ENCODE data around the gene OXLD1.

Gene OXLD1

DNA sequence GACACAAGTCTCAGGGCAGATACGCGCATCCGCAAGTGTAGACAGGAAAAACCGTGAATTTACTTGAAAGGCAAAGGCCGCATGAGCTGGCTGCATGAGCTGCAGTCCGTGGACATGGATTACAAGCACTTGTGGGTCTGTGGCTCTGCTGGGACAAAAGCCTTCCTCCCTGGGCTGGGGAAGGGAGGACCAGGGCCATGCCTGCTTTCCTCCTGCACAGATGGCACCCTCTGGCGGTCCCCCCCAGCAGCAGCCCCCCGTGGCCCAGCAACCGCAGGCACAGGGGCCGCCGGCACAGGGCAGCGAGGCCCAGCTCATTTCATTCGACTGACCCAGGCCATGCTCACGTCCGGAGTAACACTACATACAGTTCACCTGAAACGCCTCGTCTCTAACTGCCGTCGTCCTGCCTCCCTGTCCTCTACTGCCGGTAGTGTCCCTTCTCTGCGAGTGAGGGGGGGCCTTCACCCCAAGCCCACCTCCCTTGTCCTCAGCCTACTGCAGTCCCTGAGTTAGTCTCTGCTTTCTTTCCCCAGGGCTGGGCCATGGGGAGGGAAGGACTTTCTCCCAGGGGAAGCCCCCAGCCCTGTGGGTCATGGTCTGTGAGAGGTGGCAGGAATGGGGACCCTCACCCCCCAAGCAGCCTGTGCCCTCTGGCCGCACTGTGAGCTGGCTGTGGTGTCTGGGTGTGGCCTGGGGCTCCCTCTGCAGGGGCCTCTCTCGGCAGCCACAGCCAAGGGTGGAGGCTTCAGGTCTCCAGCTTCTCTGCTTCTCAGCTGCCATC, 35.1 kb upstream of the OXLD1 start:
- DNase-seq: no peak

DNA sequence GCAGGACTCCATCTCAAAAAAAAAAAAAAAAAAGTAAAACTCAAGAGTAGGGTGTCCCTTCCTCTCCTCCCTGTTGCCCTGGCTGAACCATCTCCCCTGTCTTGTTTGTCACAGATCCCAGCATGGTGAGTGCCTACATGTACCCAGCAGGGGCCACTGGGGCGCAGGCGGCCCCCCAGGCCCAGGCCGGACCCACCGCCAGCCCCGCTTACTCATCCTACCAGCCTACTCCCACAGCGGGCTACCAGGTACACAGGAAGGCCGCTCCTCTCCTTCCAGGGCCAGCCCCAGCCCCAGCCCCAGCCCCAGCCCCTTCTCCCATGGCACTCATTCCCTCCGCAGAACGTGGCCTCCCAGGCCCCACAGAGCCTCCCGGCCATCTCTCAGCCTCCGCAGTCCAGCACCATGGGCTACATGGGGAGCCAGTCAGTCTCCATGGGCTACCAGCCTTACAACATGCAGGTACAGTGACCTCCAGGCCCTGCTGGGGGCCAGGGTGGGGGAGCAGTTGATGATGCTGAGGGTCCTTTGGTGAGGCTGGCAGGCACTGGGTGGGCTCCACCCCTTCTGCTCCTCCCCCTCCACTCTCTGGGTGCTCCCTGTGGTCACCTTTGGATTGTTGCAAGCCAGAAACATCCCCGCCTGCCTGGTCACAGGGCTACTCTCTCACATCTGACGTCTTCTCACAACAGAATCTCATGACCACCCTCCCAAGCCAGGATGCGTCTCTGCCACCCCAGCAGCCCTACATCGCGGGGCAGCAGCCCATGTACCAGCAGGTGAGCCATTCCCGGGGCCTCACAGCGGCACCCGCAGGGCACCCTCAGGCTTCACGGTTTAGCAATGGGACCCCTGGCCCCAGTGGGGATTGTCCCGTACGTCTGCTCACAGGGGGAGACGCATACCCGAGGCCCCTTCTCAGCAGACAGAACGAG, 34.2 kb upstream of the OXLD1 start:
- DNase-seq: no peak

DNA sequence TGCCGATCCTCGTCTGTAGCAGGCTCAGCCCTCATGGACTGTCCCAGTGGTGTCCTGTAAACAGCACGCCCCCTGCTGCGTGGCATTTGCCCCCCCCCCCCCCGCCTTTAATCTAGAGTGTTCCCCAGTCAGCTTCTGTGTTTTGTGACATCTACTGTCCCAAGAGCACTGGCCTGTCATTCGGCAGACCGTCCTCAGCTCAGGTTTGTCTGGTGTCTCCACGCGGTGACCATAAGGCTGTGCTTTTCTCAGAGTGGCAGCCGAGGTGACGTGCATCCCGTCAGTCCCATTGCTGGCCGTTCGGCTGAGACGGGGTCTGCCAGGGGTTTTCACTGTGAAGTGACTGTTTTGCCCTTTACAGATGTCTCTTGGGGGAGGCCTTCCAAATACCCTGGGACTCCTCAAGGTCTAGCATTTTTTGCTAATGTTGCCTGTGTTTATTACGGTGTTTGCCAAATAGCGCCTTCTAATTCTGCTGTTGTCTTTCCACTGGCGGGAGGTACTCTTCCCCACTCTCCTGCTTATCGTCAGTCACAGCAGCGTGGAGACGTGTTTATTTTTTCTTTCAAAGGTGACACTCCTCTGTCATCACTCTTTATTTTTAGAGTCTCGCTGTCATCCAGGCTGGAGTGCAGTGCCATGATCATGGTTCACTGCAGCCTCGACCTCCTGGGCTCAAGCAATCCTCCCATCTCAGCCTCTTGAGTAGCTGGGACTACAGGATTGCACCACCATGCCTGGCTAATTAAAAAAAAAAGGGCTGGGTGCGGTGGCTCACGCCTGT, 31.0 kb upstream of the OXLD1 start:
- DNase-seq: no peak

DNA sequence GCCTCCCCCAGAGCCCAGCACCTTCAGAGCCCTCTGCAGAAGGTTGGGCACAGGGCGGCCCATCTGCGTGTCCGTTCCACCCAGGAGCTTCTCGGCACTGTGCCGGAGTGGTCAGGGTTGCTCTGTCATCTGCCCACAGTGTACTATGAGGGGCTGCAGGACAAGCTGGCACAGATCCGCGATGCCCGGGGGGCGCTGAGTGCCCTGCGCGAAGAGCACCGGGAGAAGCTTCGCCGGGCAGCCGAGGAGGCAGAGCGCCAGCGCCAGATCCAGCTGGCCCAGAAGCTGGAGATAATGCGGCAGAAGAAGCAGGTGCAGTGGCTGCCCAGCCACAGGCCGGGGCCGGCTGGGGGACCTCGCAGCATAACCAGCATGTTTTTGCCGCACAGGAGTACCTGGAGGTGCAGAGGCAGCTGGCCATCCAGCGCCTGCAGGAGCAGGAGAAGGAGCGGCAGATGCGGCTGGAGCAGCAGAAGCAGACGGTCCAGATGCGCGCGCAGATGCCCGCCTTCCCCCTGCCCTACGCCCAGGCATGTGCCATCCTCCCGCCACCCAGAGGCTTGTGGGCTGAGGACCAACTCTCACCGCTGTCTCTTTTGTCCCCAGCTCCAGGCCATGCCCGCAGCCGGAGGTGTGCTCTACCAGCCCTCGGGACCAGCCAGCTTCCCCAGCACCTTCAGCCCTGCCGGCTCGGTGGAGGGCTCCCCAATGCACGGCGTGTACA, 30.0 kb upstream of the OXLD1 start:
- no peak for DNase-seq

DNA sequence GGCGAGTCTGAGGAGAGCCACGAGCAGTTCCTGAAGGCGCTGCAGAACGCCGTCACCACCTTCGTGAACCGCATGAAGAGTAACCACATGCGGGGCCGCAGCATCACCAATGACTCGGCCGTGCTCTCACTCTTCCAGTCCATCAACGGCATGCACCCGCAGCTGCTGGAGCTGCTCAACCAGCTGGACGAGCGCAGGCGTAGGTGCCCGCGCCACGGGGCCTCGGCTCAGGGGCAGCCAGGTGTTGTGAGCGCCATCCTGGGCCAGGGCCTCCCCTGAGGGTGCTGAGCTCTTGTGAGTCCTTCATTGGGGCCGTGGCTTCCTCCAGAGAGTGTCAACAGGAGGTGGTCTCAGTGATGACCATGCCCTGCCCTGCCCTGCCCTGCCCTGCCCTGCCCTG, 29.4 kb upstream of the OXLD1 start:
- DNase-seq: no peak

DNA sequence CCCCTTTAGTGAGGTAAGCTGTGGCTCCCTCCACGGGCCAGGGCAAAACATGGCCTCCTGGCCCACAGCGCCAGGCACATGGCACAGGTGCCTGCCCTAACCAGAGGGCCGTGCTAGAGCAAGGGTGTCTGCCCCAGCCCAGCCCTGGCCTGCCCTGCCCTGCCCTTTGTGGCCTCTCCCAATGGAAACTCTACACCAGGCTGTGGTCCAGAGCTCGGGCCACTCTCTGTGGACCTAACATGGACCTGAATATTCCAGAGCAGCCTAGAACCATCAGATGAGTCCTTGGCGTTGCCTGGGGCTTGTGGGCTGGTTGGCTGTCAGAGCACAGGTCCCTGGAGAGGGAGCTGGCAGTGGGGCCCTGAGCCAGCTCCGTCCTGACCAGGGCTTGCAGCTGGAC, 28.8 kb upstream of the OXLD1 start:
- no peak for DNase-seq

DNA sequence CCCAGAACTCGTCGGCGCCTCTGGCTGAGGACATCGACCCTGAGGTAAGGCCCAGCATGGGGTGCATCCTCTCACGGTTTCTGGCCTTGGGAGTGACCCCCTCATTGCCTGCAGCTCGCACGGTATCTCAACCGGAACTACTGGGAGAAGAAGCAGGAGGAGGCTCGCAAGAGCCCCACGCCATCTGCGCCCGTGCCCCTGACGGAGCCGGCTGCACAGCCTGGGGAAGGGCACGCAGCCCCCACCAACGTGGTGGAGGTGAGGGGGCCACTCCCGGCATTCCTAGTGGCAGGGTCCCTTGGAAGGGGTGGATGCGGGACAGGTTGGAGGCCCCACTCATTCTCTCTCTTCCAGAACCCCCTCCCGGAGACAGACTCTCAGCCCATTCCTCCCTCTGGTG, 28.4 kb upstream of the OXLD1 start:
- no peak for DNase-seq

DNA sequence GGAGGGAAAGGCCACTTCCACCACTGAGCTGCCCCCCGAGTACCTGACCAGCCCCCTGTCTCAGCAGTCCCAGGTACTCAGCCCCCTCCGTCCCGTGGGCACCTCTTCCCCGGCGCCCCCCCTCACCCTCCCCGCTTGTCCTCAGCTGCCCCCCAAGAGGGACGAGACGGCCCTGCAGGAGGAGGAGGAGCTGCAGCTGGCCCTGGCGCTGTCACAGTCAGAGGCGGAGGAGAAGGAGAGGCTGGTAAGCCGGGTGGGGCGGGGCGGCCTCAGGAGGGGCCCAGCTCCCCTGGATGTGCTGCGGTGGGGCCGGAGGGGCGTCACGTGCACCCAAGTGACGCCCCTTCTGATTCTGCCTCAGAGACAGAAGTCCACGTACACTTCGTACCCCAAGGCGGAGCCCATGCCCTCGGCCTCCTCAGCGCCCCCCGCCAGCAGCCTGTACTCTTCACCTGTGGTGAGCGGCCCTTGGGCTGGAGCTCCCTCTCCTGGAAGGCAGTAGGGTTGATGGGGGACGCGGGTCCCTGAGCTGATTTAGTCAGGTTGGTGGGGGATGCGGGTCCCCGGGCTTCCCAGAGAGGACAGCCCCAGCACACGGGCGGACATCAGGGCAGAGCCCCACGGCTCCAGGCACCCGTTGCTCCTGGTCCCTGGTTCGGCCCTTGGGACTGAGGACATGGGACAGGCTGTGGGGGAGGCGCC, 27.3 kb upstream of the OXLD1 start:
- DNase-seq: no peak

DNA sequence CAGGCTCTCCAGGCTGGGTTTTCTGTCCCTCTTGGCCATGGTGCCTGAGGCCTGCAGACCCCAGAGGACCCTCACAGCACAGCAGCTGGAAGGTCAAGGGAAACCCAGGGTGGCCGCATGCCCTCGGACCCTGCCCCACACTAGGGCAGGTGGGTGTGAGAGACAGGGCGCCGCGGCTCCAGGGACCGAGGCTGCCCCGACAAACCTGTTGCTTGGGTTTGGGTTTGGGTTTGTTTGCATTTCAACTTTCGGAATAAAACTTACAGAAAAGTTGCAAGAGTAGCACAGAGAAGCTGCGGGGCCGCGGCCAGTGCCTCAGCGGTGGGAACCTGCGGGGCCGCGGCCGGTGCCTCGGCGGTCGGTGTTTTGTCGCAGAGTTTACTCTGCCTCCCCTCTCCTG, 25.2 kb upstream of the OXLD1 start:
- no peak for DNase-seq

DNA sequence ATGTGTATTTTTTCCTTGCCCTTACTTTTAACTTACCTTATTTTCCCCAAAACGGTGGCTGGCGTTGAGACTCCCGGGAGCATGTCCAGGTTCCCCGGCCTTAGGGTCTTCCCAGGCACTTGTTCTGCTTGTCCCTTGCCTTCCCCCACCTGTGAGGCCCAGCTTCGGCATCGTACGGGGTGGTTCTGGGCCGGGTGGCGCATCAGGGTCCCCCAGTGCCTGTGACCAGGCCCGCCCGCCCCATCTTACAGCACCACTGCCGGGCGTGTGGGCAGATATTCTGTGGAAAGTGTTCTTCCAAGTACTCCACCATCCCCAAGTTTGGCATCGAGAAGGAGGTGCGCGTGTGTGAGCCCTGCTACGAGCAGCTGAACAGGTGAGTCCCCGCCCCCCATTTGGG, 24.8 kb upstream of the OXLD1 start:
- DNase-seq: no peak

DNA sequence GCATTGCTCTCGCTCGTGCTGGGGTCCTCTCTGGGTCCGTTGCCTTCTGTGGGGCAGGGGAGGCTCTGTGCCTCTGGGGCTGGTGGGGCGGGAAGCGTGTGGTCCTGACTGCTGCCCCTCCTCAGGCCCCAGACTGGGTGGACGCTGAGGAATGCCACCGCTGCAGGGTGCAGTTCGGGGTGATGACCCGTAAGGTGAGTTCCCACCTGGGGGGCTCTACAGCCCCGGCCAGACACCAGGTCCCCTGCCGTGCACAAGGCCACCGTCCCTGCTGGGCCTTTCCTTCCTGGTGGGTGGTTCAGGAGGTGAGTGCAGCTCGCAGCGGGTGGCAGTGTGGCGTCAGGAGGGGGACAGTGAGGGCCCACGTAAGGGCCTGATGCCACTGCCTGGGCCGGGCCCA, 24.1 kb upstream of the OXLD1 start:
- DNase-seq: no peak

DNA sequence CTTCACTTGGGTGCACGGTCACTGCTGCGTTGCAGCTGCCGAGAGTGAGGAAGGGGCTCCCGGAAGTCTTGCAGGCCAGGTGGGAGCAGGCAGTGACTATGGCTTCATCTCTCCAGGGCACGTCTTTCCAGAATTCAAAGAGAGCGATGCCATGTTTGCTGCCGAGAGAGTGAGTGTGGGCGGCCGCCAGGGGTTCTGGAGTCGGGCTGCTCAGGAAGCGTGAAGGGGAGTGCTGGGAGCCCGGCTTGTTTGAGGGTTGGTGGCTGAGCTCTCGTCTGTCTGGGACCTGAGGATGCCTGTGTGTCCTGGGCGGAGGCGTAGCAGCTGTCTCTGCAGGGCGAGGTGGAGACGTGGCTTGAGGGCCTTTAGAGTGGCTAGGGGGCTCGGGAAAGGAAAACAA, 23.7 kb upstream of the OXLD1 start:
- DNase-seq: no peak

DNA sequence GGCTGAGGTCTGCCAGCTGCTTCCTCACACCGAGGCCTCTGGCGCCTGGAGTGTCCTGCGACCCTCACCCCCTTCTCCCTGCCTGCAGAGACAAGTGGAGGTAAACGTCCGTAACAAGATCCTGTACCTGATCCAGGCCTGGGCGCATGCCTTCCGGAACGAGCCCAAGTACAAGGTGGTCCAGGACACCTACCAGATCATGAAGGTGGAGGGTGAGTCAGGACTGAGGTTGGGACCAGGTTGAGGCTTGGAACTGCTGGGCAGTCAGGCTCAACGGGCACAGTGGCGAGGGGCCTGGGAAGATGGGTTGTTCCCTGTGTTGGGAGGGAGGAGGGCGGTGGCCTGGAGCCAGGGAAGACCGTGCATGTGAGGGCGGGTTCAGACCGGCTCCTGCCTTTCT, 22.2 kb upstream of the OXLD1 start:
- DNase-seq: no peak

DNA sequence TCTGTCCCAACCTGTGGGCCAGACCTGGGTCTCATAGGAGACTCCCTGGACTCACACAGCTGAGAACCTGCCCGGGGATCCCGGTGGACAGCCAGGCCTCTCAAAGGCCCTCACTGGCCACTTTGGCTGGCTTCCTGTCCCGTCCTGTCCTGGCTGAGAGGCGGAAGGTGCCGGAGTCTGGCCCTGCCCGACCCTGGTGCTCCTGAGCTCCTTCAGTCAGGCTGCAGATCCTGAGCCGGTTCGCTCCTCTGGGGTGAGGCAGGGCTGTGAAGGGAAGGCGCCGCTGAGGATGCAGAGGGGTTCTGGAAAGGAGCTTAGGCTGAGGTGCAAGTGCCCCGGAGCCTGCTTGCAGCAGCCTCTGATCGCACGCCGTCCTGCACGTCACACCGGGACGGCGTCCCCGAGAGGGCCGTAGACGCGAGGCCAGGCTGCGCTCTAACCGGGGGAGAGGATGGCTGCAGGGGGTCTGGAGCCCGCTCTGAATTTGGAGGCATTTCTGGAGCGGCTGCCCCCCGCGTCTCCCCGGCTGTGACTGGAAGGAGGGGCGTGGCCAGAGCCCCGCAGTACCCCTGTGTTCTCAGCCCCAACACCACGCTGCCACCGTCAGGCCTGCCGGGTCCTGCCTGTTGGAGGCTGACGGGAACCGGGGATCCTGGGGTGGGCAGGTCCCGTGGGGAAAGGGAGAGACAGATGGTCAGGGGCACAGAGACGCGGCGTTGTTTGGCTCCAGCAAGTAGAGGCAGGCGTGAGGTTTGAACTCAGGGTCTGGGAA, 21.6 kb upstream of the OXLD1 start:
- no peak for DNase-seq

DNA sequence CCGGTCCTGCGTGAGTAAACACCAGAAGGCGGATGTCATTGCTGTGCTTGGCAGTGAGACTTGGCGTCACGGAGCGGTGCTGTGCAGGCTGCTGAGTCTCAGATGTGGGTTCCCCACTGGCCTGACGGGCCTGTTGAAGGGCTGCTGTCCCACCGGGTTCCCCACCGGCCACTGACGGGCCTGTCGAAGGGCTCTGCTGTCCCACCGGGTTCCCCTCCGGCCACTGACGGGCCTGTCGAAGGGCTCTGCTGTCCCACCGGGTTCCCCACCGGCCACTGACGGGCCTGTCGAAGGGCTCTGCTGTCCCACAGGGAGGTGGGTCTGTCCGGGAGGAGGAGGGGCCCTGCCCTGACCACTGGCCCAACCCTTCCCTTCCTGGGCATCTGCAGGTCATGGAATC, 20.2 kb upstream of the OXLD1 start:
- DNase-seq: no peak

DNA sequence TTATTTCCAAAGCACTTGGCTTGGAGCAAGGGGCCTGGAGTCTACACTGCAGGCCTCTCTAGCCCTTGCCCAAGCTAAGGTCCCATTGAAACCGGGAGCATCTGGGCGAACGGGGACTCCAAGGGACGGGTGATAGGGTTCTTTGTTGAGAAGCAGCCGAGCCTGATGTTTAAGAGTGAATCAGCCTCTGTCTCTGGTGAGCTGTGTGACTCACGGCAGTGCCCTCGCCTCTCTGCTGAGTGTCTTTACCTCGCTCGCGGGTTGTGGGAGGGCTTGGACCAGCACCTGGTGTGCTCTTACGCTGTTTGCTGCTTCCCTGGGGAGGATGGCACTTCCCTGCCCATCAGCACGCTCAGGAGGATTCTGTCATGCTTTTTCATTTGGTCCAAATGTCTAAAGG, 18.7 kb upstream of the OXLD1 start:
- no peak for DNase-seq

DNA sequence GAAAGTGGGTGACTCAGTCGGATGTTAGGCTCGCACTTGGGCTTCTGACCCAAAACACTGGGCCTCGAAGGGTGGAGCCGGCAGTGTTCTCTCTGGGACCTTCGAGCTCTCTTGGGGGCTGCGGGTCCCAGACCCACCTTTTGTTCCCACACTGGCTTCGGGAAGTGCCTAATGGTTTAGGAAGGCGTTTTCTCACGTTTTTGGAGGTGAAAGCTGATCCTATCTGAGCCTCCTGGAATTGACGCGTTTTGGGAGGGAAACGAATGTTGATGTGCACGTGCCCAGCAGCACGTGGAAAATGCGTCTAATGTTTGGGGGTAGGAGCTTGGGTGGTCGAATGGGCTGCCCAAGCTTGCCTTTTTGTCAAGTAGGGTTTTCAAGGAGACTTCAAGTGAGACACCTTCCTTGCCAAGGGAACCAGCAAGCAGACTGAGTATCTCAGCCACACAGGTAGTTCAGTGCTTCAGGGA, 18.1 kb upstream of the OXLD1 start:
- DNase-seq: no peak

DNA sequence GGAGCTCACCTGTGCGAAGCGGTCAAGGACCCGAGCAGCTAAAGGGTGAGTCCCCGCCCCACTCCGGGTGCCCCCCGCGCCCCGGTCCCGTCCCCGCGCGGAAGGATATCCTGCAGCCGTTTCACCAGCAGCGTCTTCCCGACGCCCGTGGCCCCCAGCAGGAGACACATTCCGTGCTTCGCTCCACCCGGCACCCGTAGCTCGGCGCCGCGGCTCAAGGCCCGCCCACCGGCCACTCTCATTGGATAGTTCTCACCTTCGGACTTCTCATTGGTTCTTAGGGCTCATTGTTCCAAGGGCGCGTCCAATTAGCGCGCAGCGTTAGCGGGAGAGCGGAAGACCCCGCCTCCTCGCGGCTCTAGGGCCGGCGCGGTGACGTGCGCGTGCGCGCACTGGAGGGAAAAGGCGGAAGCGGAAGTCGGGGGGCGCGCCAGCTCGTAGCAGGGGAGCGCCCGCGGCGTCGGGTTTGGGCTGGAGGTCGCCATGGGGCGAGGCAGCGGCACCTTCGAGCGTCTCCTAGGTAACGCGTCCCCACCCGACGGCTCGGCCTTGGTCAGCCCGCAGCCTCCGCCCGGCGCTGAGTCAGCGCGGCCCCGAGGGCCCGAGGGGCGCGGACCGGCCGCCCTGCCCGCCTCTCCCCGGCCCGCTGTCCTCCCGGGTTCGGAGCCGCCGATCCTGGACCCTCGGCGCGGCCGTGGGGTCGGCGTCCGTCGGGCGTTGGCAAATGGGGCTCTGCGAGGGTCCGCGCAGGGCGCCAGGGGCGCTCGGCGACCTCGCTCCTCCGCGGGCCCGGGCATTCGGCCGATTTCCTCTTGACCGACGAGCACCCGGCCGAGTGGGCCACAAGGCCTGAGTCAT, 17.4 kb upstream of the OXLD1 start, which contains the start of the genes ARL16 and HGS:
Gene ARL16, minus strand, starts transcription at position 214 of the 858 bp plus-strand sequence. Its CDS starts 44 bp downstream, at position 170.
Gene HGS, plus strand, starts transcription at position 428 of the 858 bp plus-strand sequence. Its CDS starts 56 bp downstream, at position 484.
- peak; percentile 99 for DNase-seq

DNA sequence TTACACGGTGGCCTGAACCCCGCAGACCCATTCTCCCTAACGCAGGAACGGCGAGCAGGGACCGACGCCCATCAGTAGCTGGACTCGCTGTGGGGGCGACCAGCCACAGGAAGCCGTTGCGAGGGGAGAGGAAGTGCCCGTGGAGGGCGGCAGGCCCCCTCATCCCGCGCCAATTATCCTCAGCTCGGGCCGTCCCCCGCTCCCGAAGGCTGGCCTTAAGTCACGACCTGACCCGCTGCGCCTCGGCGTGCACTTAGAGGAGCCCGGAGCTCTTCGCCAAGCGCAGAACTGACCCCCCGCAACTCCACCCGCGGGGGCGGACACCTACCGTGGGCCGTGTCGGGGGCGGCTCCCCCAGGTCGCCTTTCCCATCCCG, 16.8 kb upstream of the OXLD1 start:
- no peak for DNase-seq
